H9 (cell line): ENCODE data around the gene HMGXB4. TPM values are rescaled to one million over a fixed set of nuclear protein-coding genes. Genes with fewer than 3 reads are reported as not detected.

ENCODE experiments used
- DNase-seq: peaks from one replicate; pipeline ENCODE4 v3.0.0-alpha.2; 2017
- H2AFZ ChIP-seq: one replicate; pipeline ENCODE4 v1.6.1; 2013; ENCODE audit warnings: mild to moderate bottlenecking, low read length, control low read depth, moderate library complexity
- H2AK5ac ChIP-seq: 2 replicates; pipeline ENCODE4 v1.6.1; 2013; ENCODE audit warnings: low read length, control low read depth, mixed read lengths; ENCODE audit not compliant: insufficient read length
- H2BK120ac ChIP-seq: one replicate; pipeline ENCODE4 v1.6.1; 2013; ENCODE audit warnings: low read depth, mild to moderate bottlenecking, low read length, control low read depth, inconsistent platforms; ENCODE audit not compliant: poor library complexity, severe bottlenecking
- H2BK12ac ChIP-seq: 2 replicates; pipeline ENCODE4 v1.6.1; 2013; ENCODE audit warnings: low read length, control low read depth, mixed read lengths, low read depth; ENCODE audit not compliant: insufficient read length
- H2BK15ac ChIP-seq: 2 replicates; pipeline ENCODE4 v1.6.1; 2013; ENCODE audit warnings: low read depth, low read length, control low read depth
- H2BK20ac ChIP-seq: one replicate; pipeline ENCODE4 v1.6.1; 2013; ENCODE audit warnings: low read depth, mild to moderate bottlenecking, low read length, control low read depth, inconsistent platforms; ENCODE audit not compliant: poor library complexity, severe bottlenecking
- H2BK5ac ChIP-seq: 2 replicates; pipeline ENCODE4 v1.6.1; 2013; ENCODE audit warnings: low read length, control low read depth, mixed read lengths; ENCODE audit not compliant: insufficient read length
- H3K14ac ChIP-seq: 2 replicates; pipeline ENCODE4 v1.6.1; 2013; ENCODE audit warnings: low read length, control low read depth; ENCODE audit not compliant: insufficient read depth
- H3K18ac ChIP-seq: 2 replicates; pipeline ENCODE4 v1.6.1; 2013; ENCODE audit warnings: low read depth, mild to moderate bottlenecking, mixed read lengths, low read length, control low read depth; ENCODE audit not compliant: insufficient read length
- H3K23ac ChIP-seq: 2 replicates; pipeline ENCODE4 v1.6.1; 2013; ENCODE audit warnings: low read length, control low read depth, mixed read lengths, low read depth; ENCODE audit not compliant: insufficient read length
- H3K23me2 ChIP-seq: 2 replicates; pipeline ENCODE4 v1.6.1; 2013; ENCODE audit warnings: low read depth, mild to moderate bottlenecking, mixed read lengths, low read length, control low read depth; ENCODE audit not compliant: insufficient read length, poor library complexity, severe bottlenecking
- H3K27ac ChIP-seq: 2 replicates; pipeline ENCODE4 v1.5.1; 2013; ENCODE audit warnings: low read length, control low read depth, mixed read lengths, low read depth; ENCODE audit not compliant: insufficient read length
- H3K27me3 ChIP-seq: 2 replicates; pipeline ENCODE4 v1.6.1; 2013; ENCODE audit warnings: low read length, control low read depth, inconsistent platforms; ENCODE audit not compliant: insufficient read depth
- H3K4ac ChIP-seq: 2 replicates; pipeline ENCODE4 v1.6.1; 2013; ENCODE audit warnings: low read depth, mild to moderate bottlenecking, control low read depth, inconsistent platforms, low read length, moderate library complexity
- H3K4me1 ChIP-seq: 2 replicates; pipeline ENCODE4 v1.6.1; 2013; ENCODE audit warnings: low read length, control low read depth, inconsistent platforms; ENCODE audit not compliant: insufficient read depth
- H3K4me2 ChIP-seq: 2 replicates; pipeline ENCODE4 v1.6.1; 2013; ENCODE audit warnings: low read length, control low read depth, mixed read lengths; ENCODE audit not compliant: insufficient read length, insufficient read depth
- H3K56ac ChIP-seq: 2 replicates; pipeline ENCODE4 v1.6.1; 2013; ENCODE audit warnings: low read depth, mild to moderate bottlenecking, mixed read lengths, low read length, control low read depth; ENCODE audit not compliant: insufficient read length
- H3K79me1 ChIP-seq: 2 replicates; pipeline ENCODE4 v1.6.1; 2013; ENCODE audit warnings: low read depth, mild to moderate bottlenecking, moderate library complexity, low read length, control low read depth, inconsistent platforms; ENCODE audit not compliant: insufficient read depth, poor library complexity, severe bottlenecking
- H3K79me2 ChIP-seq: 2 replicates; pipeline ENCODE4 v1.6.1; 2013; ENCODE audit warnings: low read length, control low read depth, inconsistent platforms; ENCODE audit not compliant: insufficient read depth
- H3K9ac ChIP-seq: 2 replicates; pipeline ENCODE4 v1.6.1; 2013; ENCODE audit warnings: low read length, control low read depth, mixed read lengths; ENCODE audit not compliant: insufficient read length; ENCODE audit errors: extremely low read depth
- H3K9me3 ChIP-seq: one replicate; pipeline ENCODE4 v1.6.1; 2013; ENCODE audit warnings: low read depth, low read length, inconsistent platforms; ENCODE audit not compliant: control insufficient read depth
- H3T11ph ChIP-seq: one replicate; pipeline ENCODE4 v1.6.1; 2013; ENCODE audit warnings: mild to moderate bottlenecking, low read length, control low read depth, inconsistent platforms
- H4K20me1 ChIP-seq: one replicate; pipeline ENCODE4 v1.6.1; 2013; ENCODE audit not compliant: control insufficient read depth, insufficient read length, insufficient read depth
- H4K5ac ChIP-seq: 2 replicates; pipeline ENCODE4 v1.6.1; 2013; ENCODE audit warnings: low read depth, mild to moderate bottlenecking, mixed read lengths, low read length, control low read depth; ENCODE audit not compliant: insufficient read length
- H4K8ac ChIP-seq: replicated peaks from 2 replicates; pipeline ENCODE4 v1.6.1; 2013; ENCODE audit warnings: low read length, control low read depth, mixed read lengths, low read depth; ENCODE audit not compliant: insufficient read length
- H4K91ac ChIP-seq: 2 replicates; pipeline ENCODE4 v1.6.1; 2013; ENCODE audit warnings: low read depth, mild to moderate bottlenecking, moderate library complexity, mixed read lengths, low read length, control low read depth; ENCODE audit not compliant: insufficient read length
- H3K27ac Mint-ChIP-seq, 3 experiments: 2 replicates in 2 of 3; 3 replicates in 1 of 3; pipeline ENCODE4 v1.8.0; 2020 to 2021; ENCODE audit warnings: mixed read lengths in 3 of 3, mild to moderate bottlenecking in 1 of 3, moderate library complexity in 1 of 3
- H3K27me3 Mint-ChIP-seq: 2 replicates; pipeline ENCODE4 v1.8.0; 2021; ENCODE audit warnings: low read depth, mild to moderate bottlenecking, moderate library complexity, mixed read lengths
- H3K36me3 Mint-ChIP-seq, 3 experiments: 2 replicates in 2 of 3; 3 replicates in 1 of 3; pipeline ENCODE4 v1.8.0; 2020 to 2021; ENCODE audit warnings: low read depth in 3 of 3, mixed read lengths in 3 of 3; ENCODE audit not compliant: insufficient read depth in 1 of 3
- H3K4me1 Mint-ChIP-seq, 2 experiments: 2 replicates each; pipeline ENCODE4 v1.8.0; 2020; ENCODE audit warnings: mixed read lengths in 2 of 2
- H3K4me3 Mint-ChIP-seq, 2 experiments: 2 replicates in 1 of 2; 3 replicates in 1 of 2; pipeline ENCODE4 v1.8.0; 2020 to 2021; ENCODE audit warnings: mild to moderate bottlenecking in 2 of 2, mixed read lengths in 2 of 2, moderate library complexity in 1 of 2
- H3K9me3 Mint-ChIP-seq, 2 experiments: 2 replicates in 1 of 2; 3 replicates in 1 of 2; pipeline ENCODE4 v1.8.0; 2020; ENCODE audit warnings: mild to moderate bottlenecking in 2 of 2, mixed read lengths in 2 of 2, moderate library complexity in 1 of 2
- CTCF ChIP-seq: fragments of 200-600 bp; sonication (generic); conservative IDR thresholded peaks from 3 replicates; pipeline ENCODE4 v1.8.0; 2021; ENCODE audit warnings: antibody characterized with exemption, mild to moderate bottlenecking
- WGBS: extraction: QIAGEN DNeasy Blood & Tissue Kit; methylation state at CpG from one replicate; pipeline ENCODE4 v1.1.7; 2013; ENCODE audit warnings: missing lambda C conversion rate, low lambda C conversion rate, mixed read lengths; ENCODE audit not compliant: insufficient read length; ENCODE audit errors: extremely low coverage; 5-methylcytosine and 5-hydroxymethylcytosine counted together
- total RNA-seq: library from RNA; stranded (reverse); gene quantifications from 2 replicates; pipeline ENCODE4 v1.2.1, GENCODE V29; 2021

The HMGXB4 gene
- total RNA-seq, 1 experiment from 2014 or later = 33.5 TPM

- Mint-ChIP-seq H3K9me3 (no peaks in the 10 kb centered on the region), H3K4me3 (peak overlapping the region; percentile 86 to 92), H3K27ac (peak overlapping the region in 2 of 3 experiments; percentile 95 to 96; a peak in 4 of 7 replicates), H3K36me3 (peaks cover 2 to 21% (median 18%) of the 10 kb centered on the region in 3 experiments; a peak in 6 of 7 replicates), H3K27me3 (no peaks in the 10 kb centered on the region), H3K4me1 (peaks cover 6 to 7% of the 10 kb centered on the region in 2 experiments; a peak in 3 of 4 replicates)
- H3T11ph ChIP-seq = no peak overlapping the region
- no CpG with 5 or more reads among the region's 13 CpGs for WGBS
- H2BK20ac ChIP-seq = no peak overlapping the region
- peak overlapping the region; percentile 45 for H3K18ac ChIP-seq
- no peak overlapping the region for H3K23ac ChIP-seq
- H3K4me1 ChIP-seq = no peaks in the 10 kb centered on the region
- no peaks in the 10 kb centered on the region for H3K79me1 ChIP-seq
- H2BK12ac ChIP-seq = no peak overlapping the region
- H3K23me2 ChIP-seq = no peaks in the 10 kb centered on the region
- peak overlapping the region; percentile 38 for H3K27ac ChIP-seq
- no peak overlapping the region for H3K4ac ChIP-seq
- no peaks in the 10 kb centered on the region for H3K9me3 ChIP-seq
- H2AK5ac ChIP-seq = no peak overlapping the region
- H4K20me1 ChIP-seq = no peaks in the 10 kb centered on the region
- no peak overlapping the region for H4K5ac ChIP-seq
- no peaks in the 10 kb centered on the region for H3K27me3 ChIP-seq
- H3K4me2 ChIP-seq = peak overlapping the region; percentile 86
- H4K91ac ChIP-seq = no peak overlapping the region
- H2BK15ac ChIP-seq = no peak overlapping the region
- no peak for DNase-seq
- H3K79me2 ChIP-seq = no peaks in the 10 kb centered on the region
- H3K56ac ChIP-seq = no peak overlapping the region
- TF ChIP-seq CTCF = no peak
- H3K14ac ChIP-seq = no peak overlapping the region
- no peak overlapping the region for H2BK120ac ChIP-seq
- H3K9ac ChIP-seq = peak overlapping the region; percentile 46
- H2AFZ ChIP-seq = no peak overlapping the region
- no peak overlapping the region for H4K8ac ChIP-seq
- H2BK5ac ChIP-seq = no peak overlapping the region
Observed at GRCh38 chr22:35299217-35299672, 42.0 kb downstream of the HMGXB4 start.
